Fibroblast of lung (primary cell): ENCODE data around the gene SMARCAL1. TPM values are rescaled to one million over a fixed set of nuclear protein-coding genes. Genes with fewer than 3 reads are reported as not detected.
A peak's percentile ranks its signal among the peaks of the same experiment; 100 is the strongest.

Experiments used
- DNase-seq, 2 donors: peaks; one replicate each; pipeline versions ENCODE4 v3.0.0 to v3.0.0-alpha.2; 2010; ENCODE audit warnings: low read depth in 2 of 2
- H2AFZ ChIP-seq: 2 replicates; pipeline ENCODE4 v1.5.1; 2012; ENCODE audit warnings: low read length, control low read depth, inconsistent platforms
- H3K27ac ChIP-seq: 2 replicates; pipeline ENCODE4 v1.5.1; 2011; ENCODE audit warnings: low read length, control low read depth; ENCODE audit not compliant: insufficient read depth
- H3K27me3 ChIP-seq: 2 replicates; pipeline ENCODE4 v1.5.1; 2011; ENCODE audit warnings: mild to moderate bottlenecking, low read length; ENCODE audit not compliant: control insufficient read depth, insufficient read depth
- H3K36me3 ChIP-seq: 2 replicates; pipeline ENCODE4 v1.5.1; 2011; ENCODE audit warnings: low read length; ENCODE audit not compliant: control insufficient read depth, insufficient read depth
- H3K4me1 ChIP-seq: 2 replicates; pipeline ENCODE4 v1.5.1; 2011; ENCODE audit warnings: low read length; ENCODE audit not compliant: control insufficient read depth, insufficient read depth; ENCODE audit errors: extremely low read depth
- H3K4me2 ChIP-seq: 2 replicates; pipeline ENCODE4 v1.5.1; 2011; ENCODE audit warnings: low read length, control low read depth; ENCODE audit not compliant: insufficient read depth; ENCODE audit errors: extremely low read depth
- H3K4me3 ChIP-seq, 4 experiments: fragments of 200-600 bp in 1 of 4; sonication (generic) in 1 of 4; replicated peaks in 1 of 4; 2 replicates each; pipeline ENCODE4 v1.5.1; 2011 to 2016; ENCODE audit warnings: low read length in 4 of 4, low read depth in 3 of 4, mild to moderate bottlenecking in 3 of 4, control low read depth in 2 of 4, inconsistent platforms in 1 of 4, mixed read lengths in 1 of 4; ENCODE audit not compliant: insufficient read depth in 1 of 4; ENCODE audit errors: control extremely low read depth in 1 of 4
- H3K79me2 ChIP-seq: 2 replicates; pipeline ENCODE4 v1.5.1; 2012; ENCODE audit warnings: mild to moderate bottlenecking, low read length, inconsistent platforms; ENCODE audit not compliant: control insufficient read depth, insufficient read depth
- H3K9ac ChIP-seq: 2 replicates; pipeline ENCODE4 v1.5.1; 2011; ENCODE audit warnings: mild to moderate bottlenecking, low read length, control low read depth; ENCODE audit not compliant: insufficient read depth
- H3K9me3 ChIP-seq: 2 replicates; pipeline ENCODE4 v1.5.1; 2012; ENCODE audit warnings: low read depth, low read length; ENCODE audit not compliant: control insufficient read depth, insufficient read depth
- H4K20me1 ChIP-seq: 2 replicates; pipeline ENCODE4 v1.5.1; 2011; ENCODE audit warnings: low read length; ENCODE audit not compliant: control insufficient read depth, insufficient read depth; ENCODE audit errors: extremely low read depth
- EZH2 ChIP-seq: IDR thresholded peaks from 2 replicates; pipeline ENCODE4 v1.5.1; 2012; ENCODE audit warnings: low read length, control low read depth, mild to moderate bottlenecking; ENCODE audit errors: missing control alignments
- polyA plus RNA-seq, 2 donors: library from polyadenylated mRNA; depleted of rRNA in 1 of 2; stranded (reverse) in 1 of 2; unstranded in 1 of 2; fragments of >200 nt; gene quantifications; 2 replicates each; pipeline ENCODE4 v1.2.1, GENCODE V29; 2011 to 2012; ENCODE audit warnings: missing spikeins in 1 of 2
- total RNA-seq: library from RNA; depleted of rRNA; stranded (reverse); fragments of >200 nt; gene quantifications from 2 replicates; pipeline ENCODE4 v1.2.1, GENCODE V29; 2014
- TF ChIP-seq, protein P1 (sequence below), 2 donors: IDR thresholded peaks in 1 of 2; conservative IDR thresholded peaks in 1 of 2; 1 replicate in 1 of 2; 2 replicates in 1 of 2; pipeline ENCODE4 v1.5.1; 2011 to 2012; ENCODE audit warnings: low read length in 2 of 2, control low read depth in 1 of 2, inconsistent platforms in 1 of 2, low read depth in 1 of 2, mild to moderate bottlenecking in 1 of 2

Gene SMARCAL1
- total and polyA plus RNA-seq, 2 donors (not counting 1 experiment from before 2014, with no cell fraction given), result 21.5 to 25.1 TPM

DNA sequence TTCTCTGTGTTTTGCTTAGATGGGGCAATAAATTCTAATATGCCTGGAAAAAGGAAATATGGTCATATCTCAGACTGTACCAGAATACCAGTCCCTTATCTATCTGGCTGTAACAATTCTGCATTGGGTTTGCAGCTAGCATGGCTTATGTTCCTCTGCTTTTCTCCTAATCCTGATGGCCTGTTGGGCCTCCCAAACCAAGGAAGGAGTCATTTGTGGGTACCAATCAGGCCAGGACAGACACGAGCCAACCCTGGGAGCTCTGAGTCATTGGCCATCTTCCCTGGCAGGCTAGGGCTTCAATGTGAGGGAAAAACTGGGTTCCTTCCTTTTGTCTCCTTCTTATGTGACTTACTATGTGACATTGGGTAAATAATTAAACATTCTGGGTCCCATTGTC, 12.0 kb downstream of the SMARCAL1 start:
- DNase-seq, result no peak
- peaks cover 2% of the 10 kb centered on the region for H3K4me1 ChIP-seq
- no peak overlapping the region for H3K4me2 ChIP-seq
- H3K4me3 ChIP-seq, result no peak overlapping the region
- no peak for TF ChIP-seq EZH2
- TF ChIP-seq, protein P1, sequence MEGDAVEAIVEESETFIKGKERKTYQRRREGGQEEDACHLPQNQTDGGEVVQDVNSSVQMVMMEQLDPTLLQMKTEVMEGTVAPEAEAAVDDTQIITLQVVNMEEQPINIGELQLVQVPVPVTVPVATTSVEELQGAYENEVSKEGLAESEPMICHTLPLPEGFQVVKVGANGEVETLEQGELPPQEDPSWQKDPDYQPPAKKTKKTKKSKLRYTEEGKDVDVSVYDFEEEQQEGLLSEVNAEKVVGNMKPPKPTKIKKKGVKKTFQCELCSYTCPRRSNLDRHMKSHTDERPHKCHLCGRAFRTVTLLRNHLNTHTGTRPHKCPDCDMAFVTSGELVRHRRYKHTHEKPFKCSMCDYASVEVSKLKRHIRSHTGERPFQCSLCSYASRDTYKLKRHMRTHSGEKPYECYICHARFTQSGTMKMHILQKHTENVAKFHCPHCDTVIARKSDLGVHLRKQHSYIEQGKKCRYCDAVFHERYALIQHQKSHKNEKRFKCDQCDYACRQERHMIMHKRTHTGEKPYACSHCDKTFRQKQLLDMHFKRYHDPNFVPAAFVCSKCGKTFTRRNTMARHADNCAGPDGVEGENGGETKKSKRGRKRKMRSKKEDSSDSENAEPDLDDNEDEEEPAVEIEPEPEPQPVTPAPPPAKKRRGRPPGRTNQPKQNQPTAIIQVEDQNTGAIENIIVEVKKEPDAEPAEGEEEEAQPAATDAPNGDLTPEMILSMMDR (conservative IDR thresholded peaks at IDR 0.05 in 1 of 2, IDR thresholded peaks at IDR 0.05 in 1 of 2; ENCODE audit: low read depth in 1 of 2, low read length in 2 of 2), result no peak
- no peaks in the 10 kb centered on the region for H4K20me1 ChIP-seq
- no peaks in the 10 kb centered on the region for H3K9me3 ChIP-seq
- H3K79me2 ChIP-seq, result no peaks in the 10 kb centered on the region
- no peak overlapping the region for H3K9ac ChIP-seq
- no peaks in the 10 kb centered on the region for H3K27me3 ChIP-seq
- no peak overlapping the region for H3K27ac ChIP-seq
- H3K36me3 ChIP-seq, result peaks cover 16% of the 10 kb centered on the region
- no peak overlapping the region for H2AFZ ChIP-seq

DNA sequence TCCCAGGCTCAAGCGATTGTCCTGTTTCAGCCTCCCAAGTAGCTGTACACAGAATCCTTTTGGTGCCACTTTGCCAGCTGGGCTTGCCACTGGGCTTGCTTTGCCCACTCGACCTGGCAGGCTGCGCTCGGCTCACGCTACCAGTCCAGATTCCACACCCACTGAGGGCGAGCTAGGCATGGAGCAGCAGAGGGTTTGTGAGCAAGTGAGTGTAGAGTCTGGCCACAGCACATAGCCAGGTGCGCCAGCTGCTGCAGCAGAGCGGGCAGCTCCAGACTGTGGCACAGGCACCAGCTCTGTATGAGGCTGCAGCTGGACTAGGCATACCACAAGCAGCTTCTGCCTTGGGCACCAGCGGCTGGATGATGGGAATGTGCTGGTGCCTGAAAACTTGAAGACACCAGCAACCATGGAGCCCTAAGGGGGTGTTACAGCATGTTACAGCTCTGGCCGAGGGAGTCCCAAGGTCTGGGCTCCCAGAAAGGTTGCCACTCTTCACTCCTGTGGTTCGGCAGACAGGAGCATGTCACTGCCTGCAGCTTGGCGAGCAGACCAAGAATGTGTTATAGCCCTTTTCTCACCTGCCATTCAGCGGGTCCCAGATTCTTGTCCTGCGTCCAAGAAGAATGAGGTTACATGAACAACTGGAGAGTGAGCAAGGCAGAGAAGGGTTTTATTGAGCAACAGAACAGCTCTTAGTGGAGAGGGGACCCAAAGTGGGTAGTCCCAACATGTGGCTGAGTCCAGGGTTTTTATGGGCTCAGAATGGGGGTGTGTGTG, 12.9 kb downstream of the SMARCAL1 start:
- Histone ChIP-seq H3K4me2 (no peak overlapping the region), H3K79me2 (no peaks in the 10 kb centered on the region), H3K9me3 (no peaks in the 10 kb centered on the region), H3K4me1 (peaks cover 2% of the 10 kb centered on the region), H4K20me1 (no peaks in the 10 kb centered on the region), H3K4me3 (no peak overlapping the region), H2AFZ (no peak overlapping the region), H3K27me3 (no peaks in the 10 kb centered on the region), H3K27ac (no peak overlapping the region), H3K9ac (no peak overlapping the region), H3K36me3 (peaks cover 14% of the 10 kb centered on the region)
- TF ChIP-seq, protein P1 (conservative IDR thresholded peaks at IDR 0.05 in 1 of 2, IDR thresholded peaks at IDR 0.05 in 1 of 2; ENCODE audit: low read depth in 1 of 2, low read length in 2 of 2), result no peak
- no peak for TF ChIP-seq EZH2
- no peak for DNase-seq

DNA sequence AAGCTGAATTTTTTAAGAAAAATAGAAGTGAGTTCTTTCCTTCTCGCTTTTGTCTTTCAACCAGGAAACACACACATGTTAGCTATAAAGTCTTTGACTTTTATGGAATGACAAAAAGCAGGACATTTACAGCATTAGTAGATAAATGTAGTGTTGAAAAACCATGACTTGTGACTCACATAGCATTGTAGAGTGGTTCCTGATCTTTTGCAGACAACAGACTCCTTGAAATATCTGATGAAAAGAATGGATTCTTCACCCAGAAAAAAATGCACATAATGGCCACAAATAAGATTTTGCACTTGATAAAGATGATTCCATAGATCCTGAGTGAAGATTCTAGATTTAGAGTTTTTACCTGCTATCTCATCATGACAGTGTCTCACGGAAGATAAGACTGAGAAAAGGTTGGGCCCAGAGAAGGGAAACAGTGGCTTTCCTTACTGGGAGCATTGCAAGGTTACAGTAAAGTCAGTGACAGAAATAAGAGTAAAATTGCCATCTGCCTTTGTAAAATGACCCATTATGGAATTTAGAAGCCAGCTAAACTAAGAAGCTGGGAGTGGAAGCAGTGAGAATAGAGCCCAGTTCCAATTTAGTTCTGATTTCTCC, 14.0 kb downstream of the SMARCAL1 start:
- no peaks in the 10 kb centered on the region for H3K27me3 ChIP-seq
- no peaks in the 10 kb centered on the region for H3K79me2 ChIP-seq
- no peaks in the 10 kb centered on the region for H3K9me3 ChIP-seq
- peaks cover 10% of the 10 kb centered on the region for H3K36me3 ChIP-seq
- no peak overlapping the region for H3K4me3 ChIP-seq
- peaks cover 2% of the 10 kb centered on the region for H3K4me1 ChIP-seq
- H3K4me2 ChIP-seq, result no peak overlapping the region
- peak in 1 of 2 donors; percentile 37 for DNase-seq
- no peaks in the 10 kb centered on the region for H4K20me1 ChIP-seq
- no peak overlapping the region for H2AFZ ChIP-seq
- H3K9ac ChIP-seq, result no peak overlapping the region
- H3K27ac ChIP-seq, result no peak overlapping the region
- TF ChIP-seq EZH2, result no peak
- TF ChIP-seq, protein P1 (conservative IDR thresholded peaks at IDR 0.05 in 1 of 2, IDR thresholded peaks at IDR 0.05 in 1 of 2; ENCODE audit: low read depth in 1 of 2, low read length in 2 of 2), result no peak
